COLO668 (cell line): Measurements from ENCODE around the gene FPR3.
"Not testable (repeated sequence)": the region's sequence is repeated elsewhere in the genome, so short reads cannot be mapped to it uniquely, and the experiment has no call there.

Experiments
- DNase-seq: peaks from one replicate; lab custom pipeline; 2025; ENCODE audit not compliant: unreplicated experiment; lab: John Stamatoyannopoulos, UW

FPR3 gene

GRCh38 chr19:51783372-51783771 lies 11.6 kb upstream of the FPR3 start:
- DNase-seq = no peak

GRCh38 chr19:51784109-51784785 lies 10.7 kb upstream of the FPR3 start:
- DNase-seq = no peak

GRCh38 chr19:51784922-51785690 lies 9.9 kb upstream of the FPR3 start:
- DNase-seq = no peak

GRCh38 chr19:51786646-51787494 lies 8.1 kb upstream of the FPR3 start:
- no peak for DNase-seq

- DNase-seq = no peak
Observed at GRCh38 chr19:51788029-51788428, 6.9 kb upstream of the FPR3 start.

GRCh38 chr19:51789061-51789795 lies 5.7 kb upstream of the FPR3 start:
- DNase-seq = no peak

- no peak for DNase-seq
Observed at GRCh38 chr19:51792932-51793331, 2.0 kb upstream of the FPR3 start.

- DNase-seq = no peak
Observed at GRCh38 chr19:51793994-51794393, 963 bp upstream of the FPR3 start.

GRCh38 chr19:51796195-51796679 lies 1.3 kb downstream of the FPR3 start:
- no peak for DNase-seq

GRCh38 chr19:51797480-51797879 lies 2.5 kb downstream of the FPR3 start:
- DNase-seq = no peak

GRCh38 chr19:51798062-51798461 lies 3.1 kb downstream of the FPR3 start:
- DNase-seq = no peak

- DNase-seq = no peak
Observed at GRCh38 chr19:51799034-51799773, 4.2 kb downstream of the FPR3 start.

- no peak for DNase-seq
Observed at GRCh38 chr19:51799774-51800472, 5.0 kb downstream of the FPR3 start.

- no peak for DNase-seq
Observed at GRCh38 chr19:51800473-51801244, 5.7 kb downstream of the FPR3 start.

- DNase-seq = no peak
Observed at GRCh38 chr19:51802775-51803174, 7.8 kb downstream of the FPR3 start.

GRCh38 chr19:51803519-51803918 lies 8.6 kb downstream of the FPR3 start:
- no peak for DNase-seq

GRCh38 chr19:51803967-51804366 lies 9.0 kb downstream of the FPR3 start:
- DNase-seq = no peak

GRCh38 chr19:51804789-51805188 lies 9.8 kb downstream of the FPR3 start:
- DNase-seq = not testable (repeated sequence)

- DNase-seq = not testable (repeated sequence)
Observed at GRCh38 chr19:51805396-51805795, 10.4 kb downstream of the FPR3 start.
